ENCODE results near the gene MARS1. TPM values are rescaled to one million over a fixed set of nuclear protein-coding genes. Genes with fewer than 3 reads are reported as not detected.
"Not testable (repeated sequence)": the region's sequence is repeated elsewhere in the genome, so short reads cannot be mapped to it uniquely, and the experiment has no call there.

Gene MARS1
- polyA plus RNA-seq, 1 donor from 2014 or later = 76.6 TPM

DNA sequence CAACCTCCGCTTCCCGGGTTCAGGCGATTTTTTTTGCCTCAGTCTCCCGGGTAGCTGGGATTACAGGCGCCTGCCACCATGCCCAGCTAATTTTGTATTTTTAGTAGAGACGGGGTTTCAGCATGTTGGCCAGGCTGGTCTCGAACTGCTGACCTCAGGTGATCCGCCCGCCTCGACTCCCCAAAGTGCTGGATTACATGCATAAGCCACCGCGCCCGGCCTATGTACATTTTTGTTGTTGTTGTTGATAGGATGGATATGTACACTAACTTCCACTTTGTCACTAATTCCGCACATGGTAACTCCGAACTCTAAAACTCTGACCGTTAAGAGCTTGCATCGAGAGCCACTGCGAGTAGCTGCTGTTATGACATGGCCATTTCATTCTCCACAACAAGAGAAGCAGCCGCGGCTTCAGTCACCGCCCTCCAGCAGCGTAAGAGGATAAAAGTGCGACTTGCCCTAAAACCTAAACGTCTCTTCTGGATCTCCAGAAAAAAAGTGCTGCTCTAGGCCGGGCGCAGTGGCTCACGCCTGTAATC, 742 bp upstream of the MARS1 start:
- H3K27me3 Mint-ChIP-seq = no peaks in the 10 kb centered on the region
- no peaks in the 10 kb centered on the region for H3K36me3 Mint-ChIP-seq
- no peaks in the 10 kb centered on the region for H3K9me3 Mint-ChIP-seq

GRCh38 chr12:57488402-57489156, 711 bp downstream of the MARS1 start:
- no peaks in the 10 kb centered on the region for H3K36me3 Mint-ChIP-seq
- peak overlapping the region; percentile 80 to 98 (median 98) for H3K27ac Mint-ChIP-seq
- peak overlapping the region; percentile 83 to 97 (median 96) for H3K4me3 Mint-ChIP-seq
- H3K27me3 Mint-ChIP-seq = no peaks in the 10 kb centered on the region
- H3K9me3 Mint-ChIP-seq = no peaks in the 10 kb centered on the region
- peaks cover 16 to 22% (median 20%) of the 10 kb centered on the region in 3 donors for H3K4me1 Mint-ChIP-seq

More for the DNA sequence above, 742 bp upstream of the MARS1 start:
- Mint-ChIP-seq H3K4me3 (peak overlapping the region in 2 of 4 donors; percentile 96 to 97), H3K27ac (peak overlapping the region; percentile 80 to 98 (median 98)), H3K4me1 (peaks cover 19 to 30% (median 27%) of the 10 kb centered on the region in 3 donors)

DNA sequence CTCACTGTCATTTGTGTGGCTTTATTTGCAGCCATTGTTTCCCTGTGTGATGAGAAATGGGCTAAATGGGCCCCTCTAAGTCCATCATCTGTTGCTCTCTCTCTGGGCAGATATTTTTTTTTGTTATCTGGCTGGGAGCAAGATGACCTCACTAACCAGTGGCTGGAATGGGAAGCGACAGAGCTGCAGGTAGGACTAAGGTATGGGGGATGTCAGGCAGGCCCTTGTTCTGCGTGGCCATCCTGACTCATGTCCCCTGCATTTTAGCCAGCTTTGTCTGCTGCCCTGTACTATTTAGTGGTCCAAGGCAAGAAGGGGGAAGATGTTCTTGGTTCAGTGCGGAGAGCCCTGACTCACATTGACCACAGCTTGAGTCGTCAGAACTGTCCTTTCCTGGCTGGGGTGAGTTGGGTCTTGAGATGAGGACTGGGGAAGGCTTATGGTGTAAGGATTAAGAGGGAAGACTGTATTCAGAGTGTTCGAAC, 1.3 kb downstream of the MARS1 start:
- Mint-ChIP-seq H3K9me3 (no peaks in the 10 kb centered on the region), H3K36me3 (no peaks in the 10 kb centered on the region), H3K4me3 (peak overlapping the region; percentile 83 to 97 (median 96)), H3K4me1 (peaks cover 16 to 22% (median 18%) of the 10 kb centered on the region in 3 donors), H3K27me3 (no peaks in the 10 kb centered on the region), H3K27ac (peak overlapping the region; percentile 80 to 98 (median 98))

GRCh38 chr12:57490126-57490525, 2.3 kb downstream of the MARS1 start:
- H3K9me3 Mint-ChIP-seq = no peaks in the 10 kb centered on the region
- no peak overlapping the region for H3K27ac Mint-ChIP-seq
- H3K36me3 Mint-ChIP-seq = no peaks in the 10 kb centered on the region
- H3K4me3 Mint-ChIP-seq = peak overlapping the region in 1 of 4 donors; percentile 83
- peaks cover 16 to 22% (median 18%) of the 10 kb centered on the region in 3 donors for H3K4me1 Mint-ChIP-seq
- H3K27me3 Mint-ChIP-seq = no peaks in the 10 kb centered on the region

GRCh38 chr12:57491393-57492280, 3.8 kb downstream of the MARS1 start:
- Mint-ChIP-seq H3K27me3 (no peaks in the 10 kb centered on the region), H3K9me3 (no peaks in the 10 kb centered on the region), H3K27ac (peak overlapping the region; percentile 1 to 47 (median 21)), H3K36me3 (no peaks in the 10 kb centered on the region), H3K4me1 (peaks cover 16 to 22% (median 18%) of the 10 kb centered on the region in 3 donors), H3K4me3 (peak overlapping the region in 2 of 4 donors; percentile 18 to 49)

DNA sequence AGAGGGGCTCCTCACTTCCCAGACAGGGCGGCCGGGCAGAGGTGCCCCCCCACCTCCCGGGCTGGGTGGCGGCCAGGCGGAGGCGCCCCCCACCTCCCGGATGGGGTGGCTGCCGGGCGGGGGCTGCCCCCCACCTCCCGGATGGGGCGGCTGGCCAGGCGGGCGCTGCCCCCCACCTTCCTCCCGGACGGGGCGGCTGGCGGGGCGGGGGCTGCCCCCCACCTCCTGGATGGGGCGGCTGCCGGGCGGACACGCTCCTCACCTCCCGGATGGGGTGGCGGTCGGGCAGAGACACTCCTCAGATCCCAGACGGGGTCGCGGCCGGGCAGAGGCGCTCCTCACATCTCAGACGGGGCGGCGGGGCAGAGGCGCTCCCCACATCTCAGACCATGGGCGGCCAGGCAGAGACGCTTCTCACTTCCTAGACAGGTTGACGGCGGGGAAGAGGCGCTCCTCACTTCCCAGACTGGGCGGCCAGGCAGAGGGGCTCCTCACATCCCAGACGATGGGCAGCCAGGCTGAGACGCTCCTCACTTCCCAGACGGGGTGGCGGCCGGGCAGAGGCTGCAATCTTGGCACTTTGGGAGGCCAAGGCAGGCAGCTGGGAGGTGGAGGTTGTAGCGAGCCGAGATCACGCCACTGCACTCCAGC, 7.3 kb downstream of the MARS1 start:
- peak overlapping the region in 1 of 4 donors; percentile 45 for H3K4me3 Mint-ChIP-seq
- H3K9me3 Mint-ChIP-seq, H3K36me3 Mint-ChIP-seq, H3K4me1 Mint-ChIP-seq, H3K27me3 Mint-ChIP-seq, H3K27ac Mint-ChIP-seq: not testable (repeated sequence)

DNA sequence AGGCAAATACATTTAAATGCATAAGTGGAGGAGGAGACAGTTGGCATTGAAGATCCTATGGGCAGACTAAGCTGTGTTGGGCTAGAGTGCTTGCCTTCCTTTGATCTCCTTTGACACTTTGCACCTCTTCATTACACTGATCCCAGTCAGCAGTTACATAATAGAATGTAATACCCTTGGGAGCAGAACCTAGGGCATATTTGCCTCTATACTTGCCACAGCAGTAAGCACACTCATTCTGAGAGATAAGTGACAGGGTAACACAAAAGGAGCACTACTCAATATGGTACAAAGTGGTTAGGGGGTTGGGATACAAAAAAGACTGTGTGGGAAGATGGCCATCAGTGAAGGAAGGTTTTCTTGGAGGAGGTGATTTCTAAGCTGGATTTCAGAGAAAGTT, 9.0 kb downstream of the MARS1 start:
- peaks cover 9% of the 10 kb centered on the region for H3K36me3 Mint-ChIP-seq
- H3K9me3 Mint-ChIP-seq = no peaks in the 10 kb centered on the region
- H3K27ac Mint-ChIP-seq = peak overlapping the region in 1 of 3 donors; percentile 11
- H3K4me1 Mint-ChIP-seq = peaks cover 0 to 7% (median 6%) of the 10 kb centered on the region in 3 donors
- H3K4me3 Mint-ChIP-seq = no peak overlapping the region
- H3K27me3 Mint-ChIP-seq = no peaks in the 10 kb centered on the region

DNA sequence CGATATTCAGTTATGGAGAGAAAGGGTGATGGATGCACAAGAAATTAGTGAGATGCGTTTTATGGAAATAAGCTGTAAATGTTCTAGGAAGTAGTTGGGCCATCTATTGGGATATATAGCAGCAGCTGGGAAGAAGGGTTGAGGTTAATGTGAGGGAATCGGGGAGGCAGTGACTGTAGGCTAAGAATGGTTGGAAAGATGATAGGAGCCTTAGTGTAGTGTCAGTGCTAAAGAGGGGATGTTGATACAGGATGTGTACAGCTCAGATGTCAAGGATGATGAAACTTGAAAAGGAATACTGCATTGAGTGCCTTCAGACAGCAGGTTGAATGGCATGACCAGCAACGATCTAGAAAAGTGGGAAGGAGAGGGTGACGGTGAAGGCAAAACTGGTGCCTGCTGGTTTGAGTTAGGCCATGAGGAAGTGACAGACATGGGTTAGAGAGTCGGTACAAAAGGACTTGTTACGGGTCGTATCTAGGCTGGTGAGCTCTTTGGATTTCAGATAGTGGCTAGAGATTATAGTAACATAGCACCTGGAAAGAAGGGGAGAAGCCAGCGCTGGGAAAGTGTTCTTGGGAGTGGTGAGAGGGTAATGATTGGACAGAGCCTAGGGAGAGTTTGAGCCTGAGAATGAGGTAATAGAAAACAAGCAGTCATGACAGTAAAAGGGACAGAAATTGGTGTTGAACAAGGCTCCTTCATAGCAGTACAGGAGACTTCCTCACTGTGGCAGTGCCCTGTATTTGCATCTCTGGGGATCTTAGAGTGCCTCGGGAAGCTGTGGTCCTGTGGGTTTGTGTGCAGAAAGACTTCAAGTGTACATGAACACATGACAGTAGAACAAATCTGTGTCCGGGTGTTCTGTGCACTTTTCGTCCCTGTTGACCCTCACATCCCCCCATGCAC, 9.6 kb downstream of the MARS1 start:
- Mint-ChIP-seq H3K4me1 (peaks cover 0 to 7% (median 6%) of the 10 kb centered on the region in 3 donors), H3K4me3 (peak overlapping the region in 1 of 4 donors; percentile 3), H3K27me3 (no peaks in the 10 kb centered on the region), H3K9me3 (no peaks in the 10 kb centered on the region), H3K36me3 (peaks cover 9% of the 10 kb centered on the region), H3K27ac (peak overlapping the region in 1 of 3 donors; percentile 11)

DNA sequence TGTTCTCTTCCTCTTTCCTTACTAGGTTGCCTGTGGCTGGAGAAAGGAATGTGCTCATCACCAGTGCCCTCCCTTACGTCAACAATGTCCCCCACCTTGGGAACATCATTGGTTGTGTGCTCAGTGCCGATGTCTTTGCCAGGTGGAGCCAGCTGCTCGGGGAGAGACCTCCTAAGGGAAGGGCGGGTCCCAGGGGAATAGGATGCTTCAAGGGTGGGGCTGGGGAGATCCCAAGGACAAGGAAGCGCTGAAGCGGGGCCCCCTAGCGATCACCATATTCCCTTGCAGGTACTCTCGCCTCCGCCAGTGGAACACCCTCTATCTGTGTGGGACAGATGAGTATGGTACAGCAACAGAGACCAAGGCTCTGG, 10.2 kb downstream of the MARS1 start:
- H3K4me3 Mint-ChIP-seq = no peak overlapping the region
- no peaks in the 10 kb centered on the region for H3K9me3 Mint-ChIP-seq
- H3K27ac Mint-ChIP-seq = no peak overlapping the region
- H3K27me3 Mint-ChIP-seq = no peaks in the 10 kb centered on the region
- H3K36me3 Mint-ChIP-seq = peaks cover 9% of the 10 kb centered on the region
- H3K4me1 Mint-ChIP-seq = peaks cover 0 to 7% (median 6%) of the 10 kb centered on the region in 3 donors

DNA sequence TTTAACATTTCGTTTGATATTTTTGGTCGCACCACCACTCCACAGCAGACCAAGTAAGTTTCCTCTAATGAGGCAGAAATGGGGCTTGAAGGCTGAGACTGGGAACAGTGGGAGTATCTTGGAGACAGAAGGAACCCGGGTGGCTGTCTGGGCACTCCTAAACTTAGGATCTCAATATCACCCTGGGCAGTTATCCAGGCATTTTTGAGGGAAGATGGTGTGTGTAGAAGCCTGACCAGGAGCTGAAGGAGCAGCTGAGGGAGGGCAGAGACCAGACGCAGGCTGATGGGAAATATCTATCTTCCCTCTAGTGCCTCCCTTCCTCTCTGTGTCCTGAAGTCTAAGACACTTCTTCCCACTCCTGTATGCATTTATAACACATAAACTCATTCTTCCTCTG, 10.7 kb downstream of the MARS1 start:
- no peaks in the 10 kb centered on the region for H3K27me3 Mint-ChIP-seq
- peaks cover 0 to 7% (median 6%) of the 10 kb centered on the region in 3 donors for H3K4me1 Mint-ChIP-seq
- peaks cover 9% of the 10 kb centered on the region for H3K36me3 Mint-ChIP-seq
- H3K4me3 Mint-ChIP-seq = no peak overlapping the region
- H3K9me3 Mint-ChIP-seq = no peaks in the 10 kb centered on the region
- no peak overlapping the region for H3K27ac Mint-ChIP-seq

DNA sequence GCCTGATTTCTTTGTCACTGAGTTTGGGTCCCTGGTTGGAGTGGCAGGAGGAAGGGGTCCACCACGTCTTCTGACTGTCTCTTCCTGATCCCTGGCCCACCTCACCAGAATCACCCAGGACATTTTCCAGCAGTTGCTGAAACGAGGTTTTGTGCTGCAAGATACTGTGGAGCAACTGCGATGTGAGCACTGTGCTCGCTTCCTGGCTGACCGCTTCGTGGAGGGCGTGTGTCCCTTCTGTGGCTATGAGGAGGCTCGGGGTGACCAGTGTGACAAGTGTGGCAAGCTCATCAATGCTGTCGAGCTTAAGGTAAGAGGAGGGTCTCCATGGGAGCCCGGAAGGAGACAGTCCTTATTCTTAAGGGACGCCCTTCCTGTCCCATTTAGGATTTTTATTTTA, 12.3 kb downstream of the MARS1 start:
- H3K4me1 Mint-ChIP-seq = peaks cover 0 to 7% (median 6%) of the 10 kb centered on the region in 3 donors
- H3K9me3 Mint-ChIP-seq = no peaks in the 10 kb centered on the region
- no peak overlapping the region for H3K27ac Mint-ChIP-seq
- no peak overlapping the region for H3K4me3 Mint-ChIP-seq
- no peaks in the 10 kb centered on the region for H3K27me3 Mint-ChIP-seq
- peaks cover 11% of the 10 kb centered on the region for H3K36me3 Mint-ChIP-seq

DNA sequence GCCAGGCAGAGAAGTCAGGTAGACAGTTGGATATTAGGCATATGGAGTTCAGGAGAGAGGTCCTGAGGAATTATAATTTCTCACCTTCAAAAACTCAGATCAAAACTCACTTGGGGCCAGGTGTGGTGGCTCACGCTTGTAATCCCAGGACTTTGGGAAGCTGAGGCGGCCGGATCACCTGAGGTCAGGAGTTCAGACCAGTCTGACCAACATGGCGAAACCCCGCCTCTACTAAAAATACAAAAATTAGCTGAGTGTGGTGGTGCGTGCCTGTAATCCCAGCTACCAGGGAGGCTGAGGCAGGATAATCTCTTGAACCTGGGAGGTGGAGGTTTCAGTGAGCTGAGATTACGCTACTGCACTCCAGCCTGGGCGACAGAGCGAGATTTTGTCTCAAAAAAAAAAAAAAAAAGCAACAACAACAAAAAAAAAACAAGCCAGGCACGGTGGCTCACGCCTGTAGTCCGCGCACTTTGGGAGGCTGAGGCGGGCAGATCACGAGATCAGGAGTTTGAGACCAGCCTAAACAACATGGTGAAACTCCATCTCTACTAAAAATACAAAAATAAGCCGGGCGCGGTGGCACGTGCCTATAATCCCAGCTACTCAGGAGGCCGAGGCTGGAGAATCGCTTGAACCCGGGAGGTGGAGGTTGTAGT, 14.6 kb downstream of the MARS1 start:
- Mint-ChIP-seq H3K27ac (peak overlapping the region in 1 of 3 donors; percentile 71), H3K36me3 (peaks cover 10% of the 10 kb centered on the region)
- not testable (repeated sequence) for H3K27me3 Mint-ChIP-seq, H3K4me1 Mint-ChIP-seq, H3K4me3 Mint-ChIP-seq, H3K9me3 Mint-ChIP-seq

GRCh38 chr12:57506541-57506940, 18.7 kb downstream of the MARS1 start:
- not testable (repeated sequence) for H3K27me3 Mint-ChIP-seq, H3K4me3 Mint-ChIP-seq, H3K9me3 Mint-ChIP-seq, H3K4me1 Mint-ChIP-seq, H3K27ac Mint-ChIP-seq, H3K36me3 Mint-ChIP-seq

Measured in IgD-negative memory B cell (primary cell).